HG02885 (cell line): ENCODE results near the gene DIP2A.

Source experiments
- ATAC-seq: cut with Tn5 transposase; IDR thresholded peaks from one replicate; pipeline ENCODE4 v1.9.1; 2021; ENCODE audit warnings: mild to moderate bottlenecking; ENCODE audit not compliant: unreplicated experiment, poor library complexity

DIP2A gene

GRCh38 chr21:46478910-46479309, 20.2 kb downstream of the DIP2A start:
- no peak for ATAC-seq

GRCh38 chr21:46480466-46480865, 21.8 kb downstream of the DIP2A start:
- ATAC-seq = no peak

GRCh38 chr21:46482225-46482845, 23.6 kb downstream of the DIP2A start:
- ATAC-seq = no peak

- ATAC-seq = no peak
Observed at GRCh38 chr21:46482846-46483231, 24.1 kb downstream of the DIP2A start.

GRCh38 chr21:46483300-46484295, 24.9 kb downstream of the DIP2A start:
- ATAC-seq = no peak

GRCh38 chr21:46486481-46487126, 27.9 kb downstream of the DIP2A start:
- no peak for ATAC-seq

- no peak for ATAC-seq
Observed at GRCh38 chr21:46489162-46489663, 30.5 kb downstream of the DIP2A start.

GRCh38 chr21:46489800-46490199, 31.1 kb downstream of the DIP2A start:
- no peak for ATAC-seq

- ATAC-seq = no peak
Observed at GRCh38 chr21:46491553-46491952, 32.9 kb downstream of the DIP2A start.

GRCh38 chr21:46492851-46493250, 34.2 kb downstream of the DIP2A start:
- ATAC-seq = no peak

- ATAC-seq = no peak
Observed at GRCh38 chr21:46493828-46494227, 35.1 kb downstream of the DIP2A start.

- no peak for ATAC-seq
Observed at GRCh38 chr21:46498335-46499050, 39.8 kb downstream of the DIP2A start.

- no peak for ATAC-seq
Observed at GRCh38 chr21:46500224-46500861, 41.7 kb downstream of the DIP2A start.

GRCh38 chr21:46503922-46504550, 45.3 kb downstream of the DIP2A start:
- peak; percentile 56 for ATAC-seq

- ATAC-seq = no peak
Observed at GRCh38 chr21:46504666-46505065, 46.0 kb downstream of the DIP2A start.

GRCh38 chr21:46507562-46507961, 48.9 kb downstream of the DIP2A start:
- no peak for ATAC-seq

GRCh38 chr21:46509741-46510502, 51.2 kb downstream of the DIP2A start:
- no peak for ATAC-seq

- no peak for ATAC-seq
Observed at GRCh38 chr21:46515109-46515508, 56.4 kb downstream of the DIP2A start.

- ATAC-seq = no peak
Observed at GRCh38 chr21:46516068-46516467, 57.4 kb downstream of the DIP2A start.
